A549 (cell line): ENCODE measurements around the gene HIVEP3.

Experiments
- BHLHE40 ChIP-seq: IDR thresholded peaks from 2 replicates; pipeline ENCODE4 v1.6.1; 2012; ENCODE audit warnings: low read depth, low read length, inconsistent platforms
- EP300 ChIP-seq, 2 experiments: fragments of >200 bp; sonication (Bioruptor Twin); formaldehyde crosslinking; IDR thresholded peaks; 2 replicates in 1 of 2; 3 replicates in 1 of 2; pipeline ENCODE4 v1.6.1; 2016 to 2017
- HOXA7 ChIP-seq: fragments of 250-450 bp; sonication (Bioruptor Pico); IDR thresholded peaks from 2 replicates; pipeline ENCODE4 v1.5.0; 2020; ENCODE audit warnings: mild to moderate bottlenecking, moderate library complexity
- MAFK ChIP-seq: fragments of 450-650 bp; IDR thresholded peaks from 2 replicates; pipeline ENCODE4 v1.6.1; 2014; ENCODE audit not compliant: partially characterized antibody
- POLR2A ChIP-seq: IDR thresholded peaks from 2 replicates; pipeline ENCODE4 v1.6.1; 2012; ENCODE audit warnings: mild to moderate bottlenecking, low read length
- RAD21 ChIP-seq, 2 experiments: fragments of >200 bp in 1 of 2; sonication (Bioruptor Twin) in 1 of 2; formaldehyde crosslinking in 1 of 2; IDR thresholded peaks in 1 of 2; conservative IDR thresholded peaks in 1 of 2; 2 replicates in 1 of 2; 3 replicates in 1 of 2; pipeline ENCODE4 v1.6.1; 2012 to 2018; ENCODE audit warnings: inconsistent platforms in 1 of 2
- ZSCAN20 ChIP-seq: fragments of 250-450 bp; sonication (Bioruptor Pico); IDR thresholded peaks from 2 replicates; pipeline ENCODE4 v1.8.0; 2022; ENCODE audit warnings: mild to moderate bottlenecking, moderate library complexity
- TF ChIP-seq, protein P1 (sequence below): fragments of >200 bp; sonication (Bioruptor Twin); formaldehyde crosslinking; IDR thresholded peaks from 3 replicates; pipeline ENCODE4 v1.5.1; 2016

DNA sequence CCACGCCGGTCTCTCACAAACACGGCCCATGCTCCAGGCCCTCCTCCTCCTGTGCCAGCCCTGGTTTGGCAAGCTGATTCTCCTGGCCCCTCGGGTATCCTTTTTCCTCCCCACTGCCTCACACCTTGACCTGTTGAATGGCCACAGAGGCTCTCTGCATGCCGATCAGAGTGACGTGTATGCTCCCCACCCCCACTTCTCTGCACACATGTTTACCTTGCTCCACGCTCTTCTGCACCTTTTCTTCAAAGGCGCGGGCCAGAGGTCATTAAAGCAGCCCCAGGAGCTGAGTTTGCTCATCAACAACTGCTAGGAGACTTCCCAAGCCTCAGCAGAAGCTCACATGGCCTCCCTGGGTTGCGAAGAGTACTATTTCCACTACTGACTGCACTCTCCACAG is 295.0 kb downstream of the HIVEP3 start:
- TF ChIP-seq, protein P1, sequence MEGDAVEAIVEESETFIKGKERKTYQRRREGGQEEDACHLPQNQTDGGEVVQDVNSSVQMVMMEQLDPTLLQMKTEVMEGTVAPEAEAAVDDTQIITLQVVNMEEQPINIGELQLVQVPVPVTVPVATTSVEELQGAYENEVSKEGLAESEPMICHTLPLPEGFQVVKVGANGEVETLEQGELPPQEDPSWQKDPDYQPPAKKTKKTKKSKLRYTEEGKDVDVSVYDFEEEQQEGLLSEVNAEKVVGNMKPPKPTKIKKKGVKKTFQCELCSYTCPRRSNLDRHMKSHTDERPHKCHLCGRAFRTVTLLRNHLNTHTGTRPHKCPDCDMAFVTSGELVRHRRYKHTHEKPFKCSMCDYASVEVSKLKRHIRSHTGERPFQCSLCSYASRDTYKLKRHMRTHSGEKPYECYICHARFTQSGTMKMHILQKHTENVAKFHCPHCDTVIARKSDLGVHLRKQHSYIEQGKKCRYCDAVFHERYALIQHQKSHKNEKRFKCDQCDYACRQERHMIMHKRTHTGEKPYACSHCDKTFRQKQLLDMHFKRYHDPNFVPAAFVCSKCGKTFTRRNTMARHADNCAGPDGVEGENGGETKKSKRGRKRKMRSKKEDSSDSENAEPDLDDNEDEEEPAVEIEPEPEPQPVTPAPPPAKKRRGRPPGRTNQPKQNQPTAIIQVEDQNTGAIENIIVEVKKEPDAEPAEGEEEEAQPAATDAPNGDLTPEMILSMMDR, result no peak
- TF ChIP-seq RAD21 (conservative IDR thresholded peaks at IDR 0.05 in 1 of 2, IDR thresholded peaks at IDR 0.05 in 1 of 2), result no peak
- no peak for TF ChIP-seq HOXA7 (CRISPR knock-in tag)
- no peak for TF ChIP-seq ZSCAN20 (CRISPR knock-in tag)
- TF ChIP-seq EP300 (IDR thresholded peaks at IDR 0.05), result no peak
- no peak for TF ChIP-seq BHLHE40
- TF ChIP-seq MAFK, result no peak
- no peak for TF ChIP-seq POLR2A
